Measurements from ENCODE around the gene MAL. TPM values are rescaled to one million over a fixed set of nuclear protein-coding genes. Genes with fewer than 3 reads are reported as not detected.

Gene MAL
- total RNA-seq, 2 donors from 2014 or later = 3.1 to 8.0 TPM

- Histone ChIP-seq H3K4me1 (replicated peaks) (no peaks in the 10 kb centered on the region), H3K4me3 (no peak overlapping the region), H3K9me3 (no peaks in the 10 kb centered on the region), H3K36me3 (peaks cover 0 to 6% of the 10 kb centered on the region in 2 donors), H3K27me3 (replicated peaks; ENCODE audit: insufficient read depth) (no peaks in the 10 kb centered on the region), H3K27ac (no peak overlapping the region)
- TF ChIP-seq POLR2A (IDR thresholded peaks at IDR 0.05) (no peak), POLR2AphosphoS5 (IDR thresholded peaks at IDR 0.05) (no peak), CTCF (IDR thresholded peaks at IDR 0.05) (no peak)
- 86% methylated on average over 2 of the region's 2 CpGs for WGBS
- intact Hi-C loops (cut with DNase I) = no loop called here
- DNase-seq (ENCODE audit: low spot score) = no peak
These were observed 74.4 kb downstream of the MAL start for GRCh38 chr2:95099910-95100309.

Small RNA genes lying within 50 kb of the gene (small RNA-seq; reads per million reads assigned to genes)
- gene RN7SL575P = 0 reads per million in 2 donors

Other genes starting within 250 kb of the MAL start
- 1 to 10 TPM in 1 of 2 donors, under 1 TPM in 1; 0.09 to 1.6 TPM for gene TEKT4, start 154.3 kb upstream of the MAL start, total RNA-seq
- 10 to 100 TPM; 35.0 to 49.9 TPM for gene MRPS5, start 96.1 kb downstream of the MAL start, total RNA-seq
- gene ZNF514, start 134.1 kb downstream of the MAL start, total RNA-seq = 10 to 100 TPM; 19.1 TPM
- gene ZNF2, start 140.1 kb downstream of the MAL start, total RNA-seq = 1 to 10 TPM; 6.2 to 7.1 TPM
- 1 to 10 TPM; 4.6 to 4.8 TPM for gene ZNF892, start 181.8 kb downstream of the MAL start, total RNA-seq
- 10 to 100 TPM; 43.4 to 80.1 TPM for gene PROM2, start 248.7 kb downstream of the MAL start, total RNA-seq

Measured in prostate gland (tissue), 2 donors.